Loucy (cell line): ENCODE data around the gene CD80.

Experiments
- H2AFZ ChIP-seq: fragments of 200-600 bp; sonication (generic); 2 replicates; pipeline ENCODE4 v1.6.0; 2016; ENCODE audit warnings: antibody characterized with exemption, mild to moderate bottlenecking, low read length, moderate library complexity
- H3F3A ChIP-seq: fragments of 200-600 bp; 2 replicates; pipeline ENCODE4 v1.6.0; 2016; ENCODE audit warnings: antibody characterized with exemption, low read depth, mild to moderate bottlenecking
- H3K27me3 ChIP-seq: fragments of 200-600 bp; sonication (generic); 2 replicates; pipeline ENCODE4 v1.6.1; 2014; ENCODE audit warnings: low read length, mild to moderate bottlenecking; ENCODE audit not compliant: insufficient read depth, poor library complexity, severe bottlenecking
- H3K36me3 ChIP-seq: fragments of 200-600 bp; sonication (generic); 2 replicates; pipeline ENCODE4 v1.6.1; 2016; ENCODE audit warnings: low read length; ENCODE audit not compliant: insufficient read depth
- H3K4me1 ChIP-seq: fragments of 200-600 bp; sonication (generic); 2 replicates; pipeline ENCODE4 v1.5.1; 2014; ENCODE audit warnings: low read length, mild to moderate bottlenecking; ENCODE audit not compliant: insufficient read depth, poor library complexity, severe bottlenecking
- H3K4me2 ChIP-seq: fragments of 200-600 bp; sonication (generic); 2 replicates; pipeline ENCODE4 v1.6.0; 2014; ENCODE audit warnings: antibody characterized with exemption, low read length, low read depth, mild to moderate bottlenecking; ENCODE audit not compliant: poor library complexity, severe bottlenecking
- H3K4me3 ChIP-seq: fragments of 200-600 bp; sonication (generic); 2 replicates; pipeline ENCODE4 v1.5.1; 2014; ENCODE audit warnings: low read length, mild to moderate bottlenecking, mixed read lengths; ENCODE audit not compliant: poor library complexity, severe bottlenecking
- H3K79me2 ChIP-seq: fragments of 200-600 bp; sonication (generic); 2 replicates; pipeline ENCODE4 v1.6.1; 2014; ENCODE audit warnings: low read length; ENCODE audit not compliant: insufficient read depth
- H3K9ac ChIP-seq: fragments of 200-600 bp; sonication (generic); 2 replicates; pipeline ENCODE4 v1.6.0; 2014; ENCODE audit warnings: mild to moderate bottlenecking, low read depth, low read length, moderate library complexity; ENCODE audit not compliant: poor library complexity, severe bottlenecking
- H3K9me2 ChIP-seq: fragments of 200-600 bp; sonication (generic); replicated peaks from 2 replicates; pipeline ENCODE4 v1.6.1; 2016; ENCODE audit warnings: low read depth, low read length, mixed read lengths
- H3K9me3 ChIP-seq: fragments of 200-600 bp; sonication (generic); 2 replicates; pipeline ENCODE4 v1.6.1; 2014; ENCODE audit warnings: mild to moderate bottlenecking, antibody characterized with exemption, low read length, low read depth; ENCODE audit not compliant: insufficient read depth
- H4K20me1 ChIP-seq: fragments of 200-600 bp; sonication (generic); 2 replicates; pipeline ENCODE4 v1.6.0; 2014; ENCODE audit warnings: antibody characterized with exemption, low read length, mild to moderate bottlenecking; ENCODE audit not compliant: insufficient read depth, poor library complexity, severe bottlenecking
- CTCF ChIP-seq: fragments of 200-600 bp; sonication (generic); conservative IDR thresholded peaks from 2 replicates; pipeline ENCODE4 v1.5.1; 2014; ENCODE audit warnings: mild to moderate bottlenecking, antibody characterized with exemption, low read length
- EZH2phosphoT487 ChIP-seq: fragments of 200-600 bp; IDR thresholded peaks from 2 replicates; pipeline ENCODE4 v1.6.1; 2018; ENCODE audit warnings: antibody characterized with exemption, mild to moderate bottlenecking, moderate library complexity, borderline replicate concordance

The CD80 gene

GRCh38 chr3:119585208-119585607, 25.8 kb upstream of the CD80 start:
- Histone ChIP-seq H3K4me3 (no peak overlapping the region), H3K9ac (no peak overlapping the region), H2AFZ (no peak overlapping the region), H3K4me1 (no peaks in the 10 kb centered on the region), H3F3A (no peaks in the 10 kb centered on the region), H3K4me2 (no peak overlapping the region), H3K36me3 (no peaks in the 10 kb centered on the region), H3K27me3 (peaks cover 3% of the 10 kb centered on the region), H4K20me1 (no peaks in the 10 kb centered on the region), H3K9me3 (no peaks in the 10 kb centered on the region), H3K79me2 (no peaks in the 10 kb centered on the region), H3K9me2 (no peaks in the 10 kb centered on the region)
- TF ChIP-seq EZH2phosphoT487 (no peak), CTCF (no peak)

GRCh38 chr3:119582178-119582577, 22.8 kb upstream of the CD80 start:
- no peaks in the 10 kb centered on the region for H3K9me2 ChIP-seq
- H3K4me1 ChIP-seq, result no peaks in the 10 kb centered on the region
- no peak overlapping the region for H3K4me2 ChIP-seq
- no peak overlapping the region for H3K4me3 ChIP-seq
- no peaks in the 10 kb centered on the region for H3K36me3 ChIP-seq
- TF ChIP-seq EZH2phosphoT487 (no peak), CTCF (no peak)
- H3K27me3 ChIP-seq, result peaks cover 6% of the 10 kb centered on the region
- H3F3A ChIP-seq, result no peaks in the 10 kb centered on the region
- no peak overlapping the region for H2AFZ ChIP-seq
- H4K20me1 ChIP-seq, result no peaks in the 10 kb centered on the region
- no peaks in the 10 kb centered on the region for H3K9me3 ChIP-seq
- no peaks in the 10 kb centered on the region for H3K79me2 ChIP-seq
- no peak overlapping the region for H3K9ac ChIP-seq

- Histone ChIP-seq H3K9me3 (no peaks in the 10 kb centered on the region), H3K9ac (no peak overlapping the region), H3F3A (no peaks in the 10 kb centered on the region), H3K36me3 (no peaks in the 10 kb centered on the region), H2AFZ (peak overlapping the region; percentile 59), H3K79me2 (no peaks in the 10 kb centered on the region), H3K4me3 (peak overlapping the region; percentile 38), H3K4me2 (peak overlapping the region; percentile 7), H3K4me1 (no peaks in the 10 kb centered on the region), H3K27me3 (peaks cover 6% of the 10 kb centered on the region), H3K9me2 (no peaks in the 10 kb centered on the region), H4K20me1 (no peaks in the 10 kb centered on the region)
- TF ChIP-seq CTCF (no peak), EZH2phosphoT487 (no peak)
Observed at GRCh38 chr3:119580067-119580760, 20.8 kb upstream of the CD80 start.
